ENCODE measurements around the gene ZNF469. TPM values are rescaled to one million over a fixed set of nuclear protein-coding genes. Genes with fewer than 3 reads are reported as not detected.

Gene ZNF469
- total and polyA plus RNA-seq, 2 donors (not counting 3 experiments of a cell fraction or from before 2014, with no cell fraction given) = 0.90 to 5.7 TPM

DNA sequence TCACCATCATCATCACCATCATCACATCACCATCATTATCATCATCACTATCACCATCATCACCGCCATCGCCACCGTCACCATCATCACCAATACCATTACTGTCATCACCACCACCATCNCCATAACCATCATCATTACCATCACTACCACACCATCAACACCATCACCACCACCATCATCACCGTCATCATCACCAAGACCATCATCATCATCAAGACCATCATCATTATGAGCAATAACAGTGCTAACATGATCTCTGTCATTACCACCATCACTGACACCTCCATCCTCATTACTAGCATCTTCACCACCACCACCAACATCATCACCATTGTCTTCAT lies 16.1 kb upstream of the ZNF469 start:
- H3K27ac ChIP-seq (ENCODE audit: insufficient read depth, low read depth, low read length) = no peak overlapping the region
- H3K27me3 ChIP-seq (ENCODE audit: control insufficient read depth in 2 of 2, insufficient read depth in 2 of 2, low read length in 2 of 2) = peaks cover 8 to 15% of the 10 kb centered on the region in 2 experiments
- intact Hi-C loops (cut with micrococcal nuclease) = no loop called here
- no peak for TF ChIP-seq MYC (IDR thresholded peaks at IDR 0.05; ENCODE audit: low read depth, low read length)
- no peak for TF ChIP-seq JUN (IDR thresholded peaks at IDR 0.05; ENCODE audit: borderline replicate concordance, insufficient read depth, insufficient read length, low read depth)
- TF ChIP-seq, protein P1, sequence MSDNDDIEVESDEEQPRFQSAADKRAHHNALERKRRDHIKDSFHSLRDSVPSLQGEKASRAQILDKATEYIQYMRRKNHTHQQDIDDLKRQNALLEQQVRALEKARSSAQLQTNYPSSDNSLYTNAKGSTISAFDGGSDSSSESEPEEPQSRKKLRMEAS (IDR thresholded peaks at IDR 0.05; ENCODE audit: insufficient read depth, insufficient read length) = no peak
- TF ChIP-seq FOS (IDR thresholded peaks at IDR 0.05; ENCODE audit: borderline replicate concordance, insufficient read depth, low read length) = no peak
- TF ChIP-seq POLR2A (IDR thresholded peaks at IDR 0.05; ENCODE audit: low read depth, low read length) = no peak
- TF ChIP-seq GATA2 (IDR thresholded peaks at IDR 0.05; ENCODE audit: insufficient read depth, insufficient read length, low read depth, low read length) = no peak
- no peak for TF ChIP-seq POLR2AphosphoS5 (IDR thresholded peaks at IDR 0.05; ENCODE audit: insufficient read depth, low read depth, low read length)
- TF ChIP-seq, protein P2, sequence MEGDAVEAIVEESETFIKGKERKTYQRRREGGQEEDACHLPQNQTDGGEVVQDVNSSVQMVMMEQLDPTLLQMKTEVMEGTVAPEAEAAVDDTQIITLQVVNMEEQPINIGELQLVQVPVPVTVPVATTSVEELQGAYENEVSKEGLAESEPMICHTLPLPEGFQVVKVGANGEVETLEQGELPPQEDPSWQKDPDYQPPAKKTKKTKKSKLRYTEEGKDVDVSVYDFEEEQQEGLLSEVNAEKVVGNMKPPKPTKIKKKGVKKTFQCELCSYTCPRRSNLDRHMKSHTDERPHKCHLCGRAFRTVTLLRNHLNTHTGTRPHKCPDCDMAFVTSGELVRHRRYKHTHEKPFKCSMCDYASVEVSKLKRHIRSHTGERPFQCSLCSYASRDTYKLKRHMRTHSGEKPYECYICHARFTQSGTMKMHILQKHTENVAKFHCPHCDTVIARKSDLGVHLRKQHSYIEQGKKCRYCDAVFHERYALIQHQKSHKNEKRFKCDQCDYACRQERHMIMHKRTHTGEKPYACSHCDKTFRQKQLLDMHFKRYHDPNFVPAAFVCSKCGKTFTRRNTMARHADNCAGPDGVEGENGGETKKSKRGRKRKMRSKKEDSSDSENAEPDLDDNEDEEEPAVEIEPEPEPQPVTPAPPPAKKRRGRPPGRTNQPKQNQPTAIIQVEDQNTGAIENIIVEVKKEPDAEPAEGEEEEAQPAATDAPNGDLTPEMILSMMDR (IDR thresholded peaks at IDR 0.05; ENCODE audit: extremely low read depth in 1 of 2, insufficient read depth in 1 of 2, low read depth in 1 of 2, low read length in 2 of 2) = no peak
- no peak for TF ChIP-seq EZH2 (IDR thresholded peaks at IDR 0.05; ENCODE audit: borderline replicate concordance, low read depth, low read length, severe bottlenecking)
- H3K4me3 ChIP-seq (replicated peaks in 1 of 3; ENCODE audit: insufficient read depth in 1 of 3, low read depth in 1 of 3, low read length in 3 of 3) = no peak overlapping the region
- no peak overlapping the region for H3K4me2 ChIP-seq (ENCODE audit: insufficient read depth, low read length)
- H3K9me1 ChIP-seq (replicated peaks; ENCODE audit: control insufficient read depth, extremely low read depth, insufficient read depth, low read length) = no peaks in the 10 kb centered on the region
- FAIRE-seq (no peak), DNase-seq (ENCODE audit: low read depth, low spot score) (no peak)
- H3K9me3 ChIP-seq (replicated peaks; ENCODE audit: control insufficient read depth, insufficient read depth, low read length) = no peaks in the 10 kb centered on the region
- no peaks in the 10 kb centered on the region for H3K79me2 ChIP-seq (ENCODE audit: control insufficient read depth, insufficient read depth, low read length)
- dilution Hi-C loops (cut with MboI; ENCODE audit: extremely low pct_ligation_motif_present, low sequenced_read_pairs) = no loop called here
- CTCF ChIA-PET = no interaction called here
- no peak overlapping the region for H3K9ac ChIP-seq (replicated peaks; ENCODE audit: extremely low read depth, insufficient read depth, low read length)
- H4K20me1 ChIP-seq (replicated peaks; ENCODE audit: control insufficient read depth, extremely low read depth, insufficient read depth, low read length) = no peaks in the 10 kb centered on the region
- POLR2A ChIA-PET = no interaction called here
- no peak overlapping the region for H2AFZ ChIP-seq (ENCODE audit: low read depth, low read length)
- no peaks in the 10 kb centered on the region for H3K36me3 ChIP-seq (ENCODE audit: control insufficient read depth in 2 of 2, extremely low read depth in 1 of 2, insufficient read depth in 2 of 2, low read length in 2 of 2)
- no peaks in the 10 kb centered on the region for H3K4me1 ChIP-seq (ENCODE audit: control insufficient read depth, extremely low read depth, insufficient read depth, low read length)
- no TSS peak for BruUV-seq (replicated peaks)
